ENCODE measurements around the gene C1orf198.

C1orf198 gene

GRCh38 chr1:230826166-230826875, 42.0 kb downstream of the C1orf198 start:
- CTCF ChIA-PET, result interaction anchor here (1.1 to 1.8 kb wide), 2 partner anchors 10 to 28 kb away, joined by 3 to 5 read pairs; no protein-coding TSS in a partner anchor
- TF ChIP-seq CTCF (IDR thresholded peaks at IDR 0.05; ENCODE audit: insufficient read depth, low read length, missing control alignments), result no peak
- POLR2A ChIA-PET, result no interaction called here
- H3K4me3 ChIP-seq (ENCODE audit: low read depth, low read length), result no peak overlapping the region
- no peak for DNase-seq (ENCODE audit: low read depth, low spot score)

- ChIA-PET POLR2A (no interaction called here), CTCF (interaction anchor here (1.1 to 1.8 kb wide), 2 partner anchors 10 to 28 kb away, joined by 3 to 5 read pairs; no protein-coding TSS in a partner anchor)
- no peak overlapping the region for H3K4me3 ChIP-seq (ENCODE audit: low read depth, low read length)
- DNase-seq (ENCODE audit: low read depth, low spot score), result no peak
- TF ChIP-seq CTCF (IDR thresholded peaks at IDR 0.05; ENCODE audit: insufficient read depth, low read length, missing control alignments), result no peak
Measured at GRCh38 chr1:230825761-230826160, 42.6 kb downstream of the C1orf198 start.

GRCh38 chr1:230824919-230825721, 43.2 kb downstream of the C1orf198 start:
- TF ChIP-seq CTCF (IDR thresholded peaks at IDR 0.05; ENCODE audit: insufficient read depth, low read length, missing control alignments), result no peak
- ChIA-PET CTCF (interaction anchor here (1.0 to 1.8 kb wide), 3 partner anchors 11 to 94 kb away, joined by 3 to 5 read pairs (median 3); no protein-coding TSS in a partner anchor), POLR2A (interaction anchor here (1.2 kb wide), 1 partner anchor 34 kb away, joined by 3 read pairs; no protein-coding TSS in a partner anchor)
- no peak overlapping the region for H3K4me3 ChIP-seq (ENCODE audit: low read depth, low read length)
- peak; percentile 49 for DNase-seq (ENCODE audit: low read depth, low spot score)

- ChIA-PET CTCF (interaction anchor here (1.0 kb wide), 2 partner anchors 15 to 94 kb away, joined by 3 read pairs; no protein-coding TSS in a partner anchor), POLR2A (interaction anchor here (1.2 kb wide), 1 partner anchor 34 kb away, joined by 3 read pairs; no protein-coding TSS in a partner anchor)
- TF ChIP-seq CTCF (IDR thresholded peaks at IDR 0.05; ENCODE audit: insufficient read depth, low read length, missing control alignments), result no peak
- H3K4me3 ChIP-seq (ENCODE audit: low read depth, low read length), result no peak overlapping the region
- DNase-seq (ENCODE audit: low read depth, low spot score), result no peak
Measured at GRCh38 chr1:230824551-230824918, 43.8 kb downstream of the C1orf198 start.

GRCh38 chr1:230823931-230824381, 44.4 kb downstream of the C1orf198 start:
- CTCF ChIA-PET, result interaction anchor here (1.0 to 1.2 kb wide), 2 partner anchors 15 to 26 kb away, joined by 3 to 4 read pairs; no protein-coding TSS in a partner anchor
- no peak for TF ChIP-seq CTCF (IDR thresholded peaks at IDR 0.05; ENCODE audit: insufficient read depth, low read length, missing control alignments)
- no peak overlapping the region for H3K4me3 ChIP-seq (ENCODE audit: low read depth, low read length)
- no peak for DNase-seq (ENCODE audit: low read depth, low spot score)
- POLR2A ChIA-PET, result no interaction called here

- POLR2A ChIA-PET, result no interaction called here
- TF ChIP-seq CTCF (IDR thresholded peaks at IDR 0.05; ENCODE audit: insufficient read depth, low read length, missing control alignments), result no peak
- CTCF ChIA-PET, result interaction anchor here (0.9 to 1.2 kb wide), 3 partner anchors 25 to 384 kb away, joined by 3 to 4 read pairs (median 3); no protein-coding TSS in a partner anchor
- no peak overlapping the region for H3K4me3 ChIP-seq (ENCODE audit: low read depth, low read length)
- DNase-seq (ENCODE audit: low read depth, low spot score), result no peak
Measured at GRCh38 chr1:230823426-230823825, 44.9 kb downstream of the C1orf198 start.

All from AG04449 (cell line).